HG03025 (cell line): ENCODE results near the gene OR6S1.
"Not testable (repeated sequence)": the region's sequence is repeated elsewhere in the genome, so short reads cannot be mapped to it uniquely, and the experiment has no call there.

Experiments
- ATAC-seq: cut with Tn5 transposase; IDR thresholded peaks from one replicate; pipeline ENCODE4 v1.9.1; 2021; ENCODE audit warnings: mild to moderate bottlenecking, moderate library complexity; ENCODE audit not compliant: unreplicated experiment, low FRiP score

The OR6S1 gene

GRCh38 chr14:20632448-20632830, 9.1 kb downstream of the OR6S1 start:
- ATAC-seq, result no peak

DNA sequence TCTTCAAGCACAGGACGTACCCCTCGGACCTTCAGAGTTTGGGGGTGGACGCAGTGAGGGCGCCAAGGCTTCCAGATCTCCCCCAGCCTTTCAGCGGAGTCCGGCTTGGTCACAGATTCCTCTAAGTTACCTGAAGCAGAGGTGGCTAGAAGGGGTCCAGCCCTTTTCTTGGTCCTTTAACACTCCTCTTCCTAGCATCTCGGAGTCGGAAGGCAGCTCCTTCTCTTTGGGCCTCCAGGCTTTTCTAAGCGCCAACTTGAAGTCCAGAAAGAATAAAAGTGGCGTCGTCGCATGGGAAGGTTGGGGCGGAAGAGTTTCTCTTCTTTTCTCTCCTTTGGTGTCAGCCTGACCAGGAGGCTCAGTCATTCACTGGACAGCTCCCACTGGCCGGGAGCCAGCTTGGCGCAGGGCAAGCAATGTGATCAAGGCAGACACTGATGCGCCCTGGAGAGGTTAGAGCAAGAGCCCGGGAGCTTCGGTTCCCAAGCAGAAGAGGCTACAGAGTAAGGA, 9.6 kb downstream of the OR6S1 start:
- ATAC-seq, result no peak

GRCh38 chr14:20631023-20631879, 10.2 kb downstream of the OR6S1 start:
- ATAC-seq, result no peak

GRCh38 chr14:20630340-20631022, 11.0 kb downstream of the OR6S1 start:
- no peak for ATAC-seq

GRCh38 chr14:20628063-20628854, 13.2 kb downstream of the OR6S1 start:
- no peak for ATAC-seq

- ATAC-seq, result no peak
These were observed 14.0 kb downstream of the OR6S1 start for GRCh38 chr14:20627346-20628027.

GRCh38 chr14:20626274-20626673, 15.2 kb downstream of the OR6S1 start:
- ATAC-seq, result no peak

- ATAC-seq, result peak; percentile 37
These were observed 16.9 kb downstream of the OR6S1 start for GRCh38 chr14:20624495-20625070.

DNA sequence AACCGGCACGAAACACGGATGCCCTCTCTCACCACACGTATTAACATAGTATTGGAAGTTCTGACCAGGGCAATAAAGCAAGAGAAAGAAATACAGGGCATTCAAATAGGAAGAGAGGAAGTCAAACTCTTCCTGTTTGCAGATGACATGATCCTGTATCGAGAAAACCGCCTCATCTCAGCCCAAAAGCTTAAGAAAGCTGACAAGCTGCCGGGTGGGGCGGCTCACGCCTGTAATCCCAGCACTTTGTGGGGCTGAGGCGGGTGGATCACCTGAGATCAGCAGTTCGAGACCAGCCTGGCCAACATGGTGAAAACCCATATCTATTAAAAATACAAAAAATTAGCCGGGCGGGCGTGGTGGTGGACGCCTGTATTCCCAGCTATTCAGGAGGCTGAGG, 17.7 kb downstream of the OR6S1 start:
- ATAC-seq, result no peak

DNA sequence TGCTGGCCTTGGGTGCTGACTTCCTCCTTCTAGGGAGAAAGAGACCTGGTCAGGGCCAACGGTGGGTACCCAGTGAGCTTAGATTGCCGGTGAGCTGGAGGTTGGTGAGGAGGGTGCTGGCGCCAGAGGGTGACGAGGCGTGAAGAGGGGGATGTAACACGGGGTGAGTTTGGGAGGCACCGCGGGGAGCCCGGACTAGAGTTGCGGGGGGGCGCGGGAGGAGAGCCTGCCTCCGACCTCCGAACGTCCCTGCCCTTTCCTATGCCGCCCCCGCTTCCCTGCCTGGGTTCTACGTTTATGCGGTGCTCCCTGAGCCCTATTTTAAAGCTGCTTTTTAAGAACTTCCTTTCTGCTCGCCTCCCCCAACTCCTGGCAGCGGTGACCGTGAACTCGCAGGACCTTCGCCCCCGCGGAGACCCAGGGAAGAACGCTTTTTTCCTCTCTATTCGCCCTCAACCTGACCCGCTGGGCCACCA, 18.6 kb downstream of the OR6S1 start:
- no peak for ATAC-seq

DNA sequence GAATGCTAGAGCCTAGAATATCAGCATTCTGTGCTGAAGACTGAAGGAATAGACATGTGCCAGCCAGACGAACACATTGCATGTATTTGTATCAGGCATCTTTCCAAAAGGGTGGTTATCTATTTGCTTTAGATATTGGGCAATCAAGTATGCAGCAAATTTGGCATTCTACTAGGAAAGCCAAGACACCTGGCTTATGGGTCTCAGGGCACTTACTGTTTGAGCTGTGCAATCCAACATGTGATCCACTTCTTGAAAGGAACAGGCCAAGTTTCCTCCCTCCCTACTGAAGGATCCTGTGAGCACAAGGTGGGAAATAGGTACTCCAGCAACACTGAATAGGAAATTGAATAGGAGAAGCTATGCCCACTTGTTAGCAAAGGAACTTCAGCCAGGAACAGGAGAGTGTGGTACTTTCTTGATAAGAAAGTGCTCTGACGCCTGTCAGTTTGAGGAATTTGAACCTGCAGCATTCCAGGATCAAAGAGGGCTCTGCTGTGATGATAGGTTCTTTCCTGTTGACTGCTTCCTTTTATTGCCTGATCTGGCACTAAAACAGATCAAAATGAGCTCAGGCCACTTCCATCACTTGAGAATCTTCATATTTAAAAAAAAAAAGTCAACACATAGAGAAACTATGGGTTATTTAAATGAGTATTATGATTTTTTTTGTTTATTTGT, 20.6 kb downstream of the OR6S1 start:
- ATAC-seq, result no peak

DNA sequence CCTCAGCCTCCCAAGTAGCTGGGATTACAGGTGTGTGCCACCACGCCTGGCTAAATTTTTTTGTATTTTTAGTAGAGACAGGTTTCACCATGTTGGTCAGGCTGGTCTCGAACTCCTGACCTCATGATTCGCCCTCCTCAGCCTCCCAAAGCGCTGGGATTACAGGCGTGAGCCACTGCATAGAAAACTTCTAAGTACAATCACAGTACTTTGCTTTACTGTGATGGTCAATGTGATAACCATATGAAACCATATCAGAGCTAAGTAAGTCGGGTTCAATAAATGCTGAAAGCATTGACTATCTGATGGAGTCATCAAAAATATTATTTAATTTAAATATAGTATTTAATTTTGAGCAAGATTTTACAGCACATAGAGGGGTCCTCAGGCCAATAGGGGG, 21.8 kb downstream of the OR6S1 start:
- not testable (repeated sequence) for ATAC-seq

GRCh38 chr14:20618271-20618749, 23.2 kb downstream of the OR6S1 start:
- ATAC-seq, result no peak

DNA sequence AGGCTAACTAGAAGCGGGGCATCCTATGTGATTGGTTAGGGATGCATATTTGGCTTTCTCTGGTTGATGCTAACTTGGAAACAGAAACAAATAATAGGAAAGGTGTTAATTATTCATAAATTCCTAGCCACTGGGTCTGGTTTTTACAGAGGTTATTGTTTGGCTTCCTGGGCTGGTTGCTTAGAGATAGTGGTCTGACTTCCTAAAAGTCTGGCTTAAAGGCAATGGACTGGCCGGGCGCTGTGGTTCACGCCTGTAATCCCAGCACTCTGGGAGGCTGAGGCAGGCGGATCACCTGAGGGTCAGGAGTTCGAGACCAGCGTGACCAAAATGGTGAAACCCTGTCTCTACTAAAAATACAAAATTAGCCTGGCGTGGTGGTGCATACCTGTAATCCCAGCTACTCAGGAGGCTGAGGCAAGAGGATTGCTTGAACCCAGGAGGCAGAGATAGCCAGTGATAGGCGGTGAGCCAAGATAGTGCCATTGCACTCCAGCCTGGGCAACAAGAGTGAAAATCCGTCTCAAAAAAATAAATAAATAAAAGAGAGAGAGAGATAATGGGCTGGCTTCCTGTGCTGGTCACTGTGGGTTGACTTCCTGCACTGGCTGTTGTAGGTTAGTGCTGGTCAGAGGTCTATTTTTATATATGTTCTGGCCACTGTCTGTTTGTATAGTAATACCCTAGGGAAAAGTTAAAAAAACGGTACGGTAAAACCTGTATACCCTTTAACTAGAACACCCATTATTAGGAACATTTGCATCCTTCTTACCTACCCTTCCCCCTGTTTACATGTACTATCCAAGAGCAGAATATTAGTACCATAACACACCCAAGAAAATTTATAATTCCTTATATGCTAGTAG, 24.1 kb downstream of the OR6S1 start:
- no peak for ATAC-seq

DNA sequence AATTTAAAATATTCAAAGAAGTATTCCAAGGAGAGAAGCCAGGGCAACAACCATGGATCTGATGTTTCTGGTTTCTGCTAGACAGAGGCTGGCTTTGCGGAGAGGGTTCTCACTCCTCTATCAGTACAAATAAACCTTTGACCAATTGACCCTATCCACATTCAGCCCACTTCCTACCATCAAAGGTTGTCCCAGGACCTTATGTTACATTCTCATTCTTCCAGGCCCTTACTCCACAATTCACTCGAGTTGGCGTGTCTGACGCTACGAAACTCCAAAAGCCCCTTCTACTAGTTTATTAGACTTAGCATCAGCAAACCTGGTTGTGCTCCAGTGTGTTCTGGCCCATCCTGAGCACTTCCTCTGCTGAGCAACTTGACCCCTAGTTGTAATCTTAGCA, 25.5 kb downstream of the OR6S1 start:
- no peak for ATAC-seq

GRCh38 chr14:20614038-20614840, 27.3 kb downstream of the OR6S1 start:
- ATAC-seq, result no peak
